TTC549 (cell line): ENCODE measurements around the gene KCNH3.
"Not testable (repeated sequence)": the region's sequence is repeated elsewhere in the genome, so short reads cannot be mapped to it uniquely, and the experiment has no call there.

ENCODE experiments used
- FAIRE-seq: peaks from 2 replicates; lab custom pipeline; 2012; peaks lifted over from hg19 to GRCh38; lab: Jason Lieb, UNC

The KCNH3 gene

DNA sequence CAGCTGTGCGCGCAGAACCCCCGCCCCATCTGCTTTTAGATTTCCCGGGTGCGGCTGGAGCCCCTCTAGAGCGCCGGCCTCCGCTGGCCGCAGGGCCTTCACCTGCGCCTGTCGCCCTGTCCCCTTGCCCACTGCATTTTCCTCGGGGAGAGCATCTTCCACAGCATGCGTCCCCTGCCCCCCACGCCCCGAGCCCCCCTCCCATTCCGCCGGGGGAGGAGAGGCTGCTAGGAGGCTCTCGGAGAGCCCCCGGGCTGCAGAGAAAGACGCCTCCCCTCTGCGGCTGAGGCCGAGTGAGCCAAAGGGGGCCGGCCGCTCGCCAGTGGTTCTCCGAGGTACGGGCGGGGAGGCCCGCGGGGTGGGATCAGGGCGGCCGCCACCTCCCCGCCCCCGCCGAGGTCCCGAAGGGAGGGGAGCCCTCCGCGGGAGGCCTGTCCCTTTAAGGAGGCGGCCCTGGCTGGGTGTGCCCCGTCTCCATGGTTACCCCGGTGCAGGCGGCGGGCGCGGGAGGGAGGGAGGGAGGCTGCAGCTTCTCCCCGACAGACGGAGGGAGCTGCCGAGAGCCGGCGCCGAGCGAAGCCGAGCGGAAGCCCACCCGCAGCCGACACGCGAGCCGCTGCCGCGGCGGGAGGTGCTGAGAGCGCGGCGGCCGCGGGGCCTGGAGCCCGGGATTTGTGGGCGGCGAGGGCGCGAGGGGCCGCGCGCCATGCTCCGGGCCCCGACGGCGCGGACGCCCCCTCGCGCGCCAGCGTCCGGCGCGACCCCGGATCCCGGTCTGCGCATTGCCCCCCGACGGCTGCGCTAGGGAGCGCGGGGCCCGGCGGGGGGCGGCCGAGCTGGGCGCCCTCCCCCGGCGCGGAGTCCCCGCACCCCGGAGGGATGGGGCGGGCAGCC is at the start of gene KCNH3:
Gene KCNH3, plus strand, starts transcription at position 521 of the 894 bp plus-strand sequence. CDS start 387 bp downstream, outside the sequence.
- FAIRE-seq = no peak

- FAIRE-seq = no peak
Measured at GRCh38 chr12:49489154-49489553, 49.7 kb upstream of the KCNH3 start.

- no peak for FAIRE-seq
Measured at GRCh38 chr12:49489720-49490119, 49.1 kb upstream of the KCNH3 start.

DNA sequence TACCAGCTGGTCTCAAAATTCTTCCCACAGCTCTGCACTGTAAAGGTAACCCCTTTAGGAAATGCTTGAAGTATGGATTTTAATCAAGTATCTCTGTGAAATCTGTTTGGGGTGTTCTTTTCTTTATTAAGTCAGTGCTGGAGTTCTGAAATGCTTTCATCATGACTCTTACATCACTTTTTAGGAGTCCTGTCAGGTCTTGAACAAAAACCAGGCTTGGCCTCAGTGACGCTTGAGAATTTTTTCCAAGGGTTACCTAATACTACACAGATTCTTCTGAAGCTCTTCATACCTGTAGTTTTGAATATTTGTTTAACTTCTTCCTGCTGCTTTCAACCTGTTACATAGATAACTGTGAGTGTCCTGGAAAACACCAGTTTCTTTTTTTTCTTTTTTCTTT is 47.0 kb upstream of the KCNH3 start:
- no peak for FAIRE-seq

DNA sequence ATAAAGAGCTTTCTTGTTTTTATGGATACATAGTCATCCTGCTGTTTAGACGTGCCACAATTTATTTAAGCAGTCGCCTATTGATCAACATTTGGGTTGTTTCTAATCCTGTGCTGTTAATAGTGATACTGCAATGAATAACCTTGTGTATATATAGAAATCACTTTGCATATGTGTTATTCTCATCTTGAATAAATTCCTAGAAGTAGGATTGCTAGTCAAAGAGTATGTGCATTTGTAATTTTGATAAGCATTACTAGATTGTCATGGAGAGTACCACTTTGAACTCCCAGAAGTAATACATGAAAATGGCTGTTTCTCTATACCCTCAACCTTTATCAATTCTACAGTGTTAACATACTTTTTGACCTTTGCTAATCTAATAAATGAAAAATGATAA is 44.9 kb upstream of the KCNH3 start:
- FAIRE-seq = no peak

DNA sequence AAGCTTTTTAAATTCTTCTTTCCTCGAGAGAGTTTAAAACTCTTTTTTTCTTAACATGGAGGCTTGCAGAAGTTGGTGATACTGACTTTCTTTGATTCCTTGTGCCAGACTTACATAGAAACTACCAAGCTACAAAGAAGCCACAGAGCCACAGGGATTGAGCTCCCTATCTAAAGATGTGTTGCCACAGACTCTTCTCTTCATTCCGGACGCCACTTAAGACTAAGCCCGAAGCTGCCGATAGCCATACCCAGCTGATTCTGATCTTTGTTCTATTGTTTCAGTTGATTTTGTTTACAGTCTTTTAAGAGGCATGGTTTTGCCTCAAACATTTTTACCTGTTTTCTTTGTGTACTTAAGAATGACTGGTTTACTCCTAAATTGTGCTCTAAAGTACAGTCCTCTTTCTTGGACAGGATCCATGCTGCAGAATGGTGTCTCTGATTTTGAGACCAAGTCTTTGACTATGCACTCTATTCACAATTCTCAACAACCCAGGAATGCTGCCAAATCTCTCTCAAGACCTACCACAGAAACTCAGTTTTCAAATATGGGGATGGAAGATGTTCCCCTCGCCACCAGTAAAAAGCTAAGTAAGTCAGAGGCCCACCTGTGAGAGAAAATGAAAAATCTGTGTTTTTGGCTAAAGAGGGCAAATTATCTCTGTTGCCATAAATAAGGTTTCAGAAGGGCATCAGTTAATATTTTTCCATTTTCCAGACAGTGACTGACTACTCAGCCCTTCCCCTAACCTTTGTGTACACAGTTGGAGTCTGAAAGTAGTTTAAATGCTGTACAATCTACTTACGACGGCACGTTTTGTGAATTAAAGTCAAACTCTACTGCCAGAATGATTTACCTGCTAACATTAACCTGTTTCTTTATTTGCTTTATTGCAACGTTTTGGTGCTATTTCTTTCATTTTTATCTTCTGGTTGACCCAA is 42.1 kb upstream of the KCNH3 start:
- no peak for FAIRE-seq

- no peak for FAIRE-seq
Measured at GRCh38 chr12:49501895-49502294, 36.9 kb upstream of the KCNH3 start.

DNA sequence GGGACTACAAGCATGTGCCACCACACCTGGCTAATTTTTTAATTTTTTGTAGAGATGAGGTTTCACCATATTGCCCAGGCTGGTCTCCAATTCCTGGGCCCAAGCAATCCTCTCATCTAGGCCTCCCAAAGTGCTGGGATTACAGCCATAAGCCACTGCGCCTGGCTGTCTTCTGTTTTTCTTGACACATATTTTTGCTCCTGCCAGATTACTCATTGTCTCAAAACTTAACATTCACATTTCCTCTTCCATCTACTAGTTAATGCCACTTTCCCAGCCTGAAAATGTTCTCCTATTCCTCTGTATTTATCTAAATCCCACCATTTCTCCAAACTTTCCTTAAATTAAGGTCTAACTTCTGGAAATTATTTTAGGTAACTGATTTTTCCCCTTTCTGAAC is 36.2 kb upstream of the KCNH3 start:
- FAIRE-seq = no peak

DNA sequence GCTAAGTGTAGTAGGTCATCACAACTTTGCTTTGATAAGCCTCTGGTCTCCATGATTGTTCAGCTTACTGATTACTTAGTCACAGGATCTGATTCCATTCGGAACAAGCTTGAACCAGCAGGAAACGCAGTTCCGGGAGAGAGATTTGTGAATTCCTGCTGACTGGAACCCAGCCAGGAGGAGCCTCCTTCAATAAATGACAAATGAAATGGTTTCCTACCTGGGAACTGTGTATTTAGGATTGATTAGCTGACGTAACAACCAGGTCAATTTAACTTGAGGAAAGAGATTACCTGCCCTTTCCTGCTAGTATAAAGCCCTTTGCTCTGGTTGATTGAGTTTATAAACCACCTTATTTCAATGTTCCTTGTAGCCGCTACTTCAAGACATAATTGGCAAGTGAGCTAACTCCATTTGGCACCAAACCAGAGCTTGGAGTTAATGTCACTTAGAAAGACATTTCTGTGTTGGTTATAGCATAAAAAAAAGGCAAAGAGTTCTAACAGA is 35.1 kb upstream of the KCNH3 start:
- no peak for FAIRE-seq

DNA sequence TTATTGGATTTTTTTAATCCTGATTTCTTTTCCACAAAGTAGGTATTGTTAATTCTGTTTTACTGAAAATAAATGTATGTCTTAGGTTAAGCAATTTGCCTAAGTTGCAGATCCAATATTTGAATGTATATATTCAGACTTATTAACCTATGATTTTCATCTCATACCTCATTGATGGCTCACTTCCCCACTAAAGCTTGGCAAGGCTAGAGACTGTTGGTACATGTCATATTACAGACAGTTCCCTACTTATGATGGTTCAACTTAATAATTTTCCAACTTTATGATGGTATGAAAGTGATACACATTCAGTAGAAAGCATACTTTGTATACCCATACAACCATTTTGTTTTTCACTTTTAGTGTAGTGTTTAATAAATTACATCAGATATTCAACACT is 33.2 kb upstream of the KCNH3 start:
- no peak for FAIRE-seq

- no peak for FAIRE-seq
Measured at GRCh38 chr12:49507139-49507538, 31.7 kb upstream of the KCNH3 start.

DNA sequence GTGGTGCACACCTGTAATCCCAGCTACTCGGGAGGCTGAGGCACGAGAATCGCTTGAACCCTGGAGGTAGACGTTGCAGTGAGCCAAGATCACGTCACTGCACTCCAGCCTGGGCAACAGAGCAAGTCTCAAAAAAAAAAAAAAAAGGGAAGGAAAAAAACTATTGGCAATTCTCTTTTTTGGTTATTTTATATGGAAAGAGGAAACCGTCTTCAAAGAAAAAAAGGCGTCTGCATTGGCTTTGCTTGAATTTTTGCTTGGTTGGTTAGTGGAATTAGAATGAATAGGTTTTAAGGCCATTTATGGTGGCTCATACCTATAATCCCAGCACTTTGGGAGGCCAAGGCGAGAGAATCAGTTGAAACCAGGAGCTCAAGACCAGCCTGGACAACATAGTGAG is 29.1 kb upstream of the KCNH3 start:
- FAIRE-seq = not testable (repeated sequence)

GRCh38 chr12:49511410-49511809 is 27.4 kb upstream of the KCNH3 start:
- no peak for FAIRE-seq

DNA sequence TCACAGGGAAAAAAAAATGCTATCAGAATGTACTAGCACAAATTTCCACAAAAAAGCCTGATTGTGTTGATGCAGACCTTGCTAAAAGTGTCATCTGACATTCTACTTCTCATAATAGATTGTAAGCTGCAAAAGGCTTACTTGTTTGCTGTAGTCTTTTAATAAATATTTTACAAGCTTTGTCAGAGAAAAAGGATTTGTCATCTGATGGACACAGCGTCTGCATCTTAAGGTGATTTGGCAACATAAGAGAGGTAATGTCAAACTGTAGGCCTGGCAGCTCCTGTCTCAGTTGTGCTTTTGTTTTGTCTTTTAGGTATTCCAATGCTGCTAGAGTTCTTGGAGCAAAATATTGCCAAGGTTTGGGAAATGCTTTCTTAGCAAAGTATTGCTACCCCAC is 26.3 kb upstream of the KCNH3 start:
- no peak for FAIRE-seq

DNA sequence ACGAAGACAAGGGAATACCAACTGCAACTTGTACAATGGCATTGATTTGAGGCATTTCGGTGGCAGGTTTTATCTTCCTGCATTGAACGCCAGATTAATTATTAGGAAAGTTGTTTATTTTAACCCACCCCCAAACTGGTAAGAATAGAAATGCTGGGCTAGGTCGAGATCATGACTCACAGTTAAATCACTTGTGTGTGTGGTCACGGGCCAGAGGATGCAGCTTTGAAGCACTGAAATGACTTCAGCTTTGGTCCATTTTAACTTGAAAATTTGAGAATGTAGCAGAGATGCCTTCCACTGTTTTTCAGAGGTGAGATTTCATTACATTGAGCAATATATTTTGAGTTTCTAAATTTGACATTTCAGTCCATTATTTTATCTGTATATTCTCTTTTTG is 23.6 kb upstream of the KCNH3 start:
- no peak for FAIRE-seq

DNA sequence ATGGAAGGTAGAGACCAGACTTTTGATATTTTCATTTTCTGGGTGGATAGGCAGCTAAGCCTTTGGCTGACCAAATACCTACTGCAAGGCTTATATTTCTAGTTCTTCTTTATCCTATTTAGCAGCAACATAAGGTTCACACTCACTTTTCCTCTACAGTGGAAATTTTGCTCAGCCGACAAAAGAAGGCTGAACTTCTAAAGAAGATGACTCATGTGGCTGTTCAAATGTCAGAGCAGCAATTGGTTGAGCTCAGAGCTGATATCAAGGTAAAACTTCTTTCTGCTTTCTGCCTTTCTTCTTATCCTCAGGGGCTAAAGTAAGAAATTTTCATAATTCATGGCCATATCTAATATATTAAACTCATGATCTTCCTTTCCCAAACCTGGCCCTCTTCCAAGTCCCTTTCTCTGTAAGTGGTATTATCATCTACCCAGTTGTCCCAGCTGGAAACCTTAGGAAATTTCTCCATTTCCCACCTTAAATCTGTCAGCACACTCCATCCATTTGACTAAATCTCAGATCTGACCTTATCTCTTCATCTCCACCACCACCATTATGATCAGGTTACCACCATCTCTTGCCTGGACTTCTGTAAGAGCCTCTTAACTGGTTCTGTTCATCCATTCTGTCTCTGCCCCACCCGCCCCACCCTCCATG is 19.8 kb upstream of the KCNH3 start:
- FAIRE-seq = no peak

GRCh38 chr12:49519574-49519936 is 19.3 kb upstream of the KCNH3 start:
- no peak for FAIRE-seq

GRCh38 chr12:49521389-49521788 is 17.4 kb upstream of the KCNH3 start:
- FAIRE-seq = no peak

GRCh38 chr12:49524660-49525324 is 14.0 kb upstream of the KCNH3 start:
- FAIRE-seq = no peak

DNA sequence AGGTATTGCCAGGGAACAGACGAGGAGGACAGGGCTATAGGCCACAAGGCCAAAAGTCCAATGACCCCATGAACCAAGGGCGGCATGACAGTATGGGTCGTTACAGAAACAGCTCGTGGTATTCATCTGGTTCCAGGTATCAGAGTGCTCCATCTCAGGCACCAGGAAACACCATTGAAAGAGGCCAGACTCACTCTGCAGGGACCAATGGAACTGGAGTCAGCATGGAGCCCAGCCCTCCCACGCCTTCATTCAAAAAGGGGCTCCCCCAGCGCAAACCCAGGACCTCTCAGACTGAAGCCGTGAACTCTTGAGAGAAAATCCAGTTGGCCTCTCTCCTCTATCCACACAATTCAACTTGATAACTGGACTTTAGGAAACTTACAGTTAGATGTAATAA is 12.9 kb upstream of the KCNH3 start:
- no peak for FAIRE-seq

GRCh38 chr12:49527361-49528130 is 11.3 kb upstream of the KCNH3 start:
- FAIRE-seq = no peak
